Stimulated activated naive CD8-positive, alpha-beta T cell treated with anti-CD3 and anti-CD28 coated beads, Interleukin-15, Interleukin-2, amounts not matched to agents 100 ng/mL and 50 ng/mL, for 24 hours (primary cell): Measurements from ENCODE around the gene AVP.

Source experiments
- H3K27ac Mint-ChIP-seq: one replicate; pipeline ENCODE4 v1.8.0; 2021; ENCODE audit warnings: mild to moderate bottlenecking, mixed read lengths
- H3K27me3 Mint-ChIP-seq: one replicate; pipeline ENCODE4 v1.8.0; 2021; ENCODE audit warnings: mixed read lengths
- H3K36me3 Mint-ChIP-seq: one replicate; pipeline ENCODE4 v1.8.0; 2021; ENCODE audit warnings: low read depth, mixed read lengths
- H3K4me1 Mint-ChIP-seq: one replicate; pipeline ENCODE4 v1.8.0; 2021; ENCODE audit warnings: low read depth, mixed read lengths
- H3K4me3 Mint-ChIP-seq: one replicate; pipeline ENCODE4 v1.8.0; 2021; ENCODE audit warnings: mild to moderate bottlenecking, mixed read lengths
- H3K9me3 Mint-ChIP-seq: one replicate; pipeline ENCODE4 v1.8.0; 2021; ENCODE audit warnings: mixed read lengths

AVP gene

GRCh38 chr20:3102575-3103368 lies 18.2 kb upstream of the AVP start:
- Mint-ChIP-seq H3K36me3 (no peaks in the 10 kb centered on the region), H3K4me1 (peaks cover 17% of the 10 kb centered on the region), H3K9me3 (no peaks in the 10 kb centered on the region), H3K4me3 (peak overlapping the region; percentile 3), H3K27me3 (no peaks in the 10 kb centered on the region), H3K27ac (peak overlapping the region; percentile 3)

- Mint-ChIP-seq H3K9me3 (no peaks in the 10 kb centered on the region), H3K27ac (no peak overlapping the region), H3K36me3 (no peaks in the 10 kb centered on the region), H3K4me1 (peaks cover 17% of the 10 kb centered on the region), H3K27me3 (no peaks in the 10 kb centered on the region), H3K4me3 (no peak overlapping the region)
Observed at GRCh38 chr20:3101737-3102574, 17.4 kb upstream of the AVP start.

GRCh38 chr20:3101251-3101650 lies 16.7 kb upstream of the AVP start:
- Mint-ChIP-seq H3K9me3 (no peaks in the 10 kb centered on the region), H3K27ac (no peak overlapping the region), H3K4me1 (peaks cover 17% of the 10 kb centered on the region)

GRCh38 chr20:3100480-3100879 lies 16.0 kb upstream of the AVP start:
- Mint-ChIP-seq H3K4me1 (peaks cover 17% of the 10 kb centered on the region), H3K36me3 (no peaks in the 10 kb centered on the region), H3K27ac (no peak overlapping the region), H3K9me3 (no peaks in the 10 kb centered on the region), H3K27me3 (no peaks in the 10 kb centered on the region), H3K4me3 (no peak overlapping the region)

More at GRCh38 chr20:3101251-3101650, 16.7 kb upstream of the AVP start:
- Mint-ChIP-seq H3K27me3 (no peaks in the 10 kb centered on the region), H3K4me3 (no peak overlapping the region), H3K36me3 (no peaks in the 10 kb centered on the region)

GRCh38 chr20:3094848-3095629 lies 10.5 kb upstream of the AVP start:
- H3K27ac Mint-ChIP-seq = no peak overlapping the region
- H3K4me3 Mint-ChIP-seq = no peak overlapping the region

GRCh38 chr20:3093861-3094361 lies 9.4 kb upstream of the AVP start:
- peak overlapping the region; percentile 52 for H3K27ac Mint-ChIP-seq
- peak overlapping the region; percentile 20 for H3K4me3 Mint-ChIP-seq

More at GRCh38 chr20:3094848-3095629, 10.5 kb upstream of the AVP start:
- Mint-ChIP-seq H3K36me3 (no peaks in the 10 kb centered on the region), H3K9me3 (no peaks in the 10 kb centered on the region), H3K4me1 (peaks cover 30% of the 10 kb centered on the region), H3K27me3 (peaks cover 8% of the 10 kb centered on the region)

GRCh38 chr20:3092611-3093379 lies 8.3 kb upstream of the AVP start:
- Mint-ChIP-seq H3K36me3 (no peaks in the 10 kb centered on the region), H3K4me1 (peaks cover 30% of the 10 kb centered on the region), H3K27ac (peak overlapping the region; percentile 92), H3K9me3 (no peaks in the 10 kb centered on the region), H3K27me3 (peaks cover 13% of the 10 kb centered on the region), H3K4me3 (peak overlapping the region; percentile 82)

More at GRCh38 chr20:3093861-3094361, 9.4 kb upstream of the AVP start:
- no peaks in the 10 kb centered on the region for H3K36me3 Mint-ChIP-seq
- H3K4me1 Mint-ChIP-seq = peaks cover 30% of the 10 kb centered on the region
- no peaks in the 10 kb centered on the region for H3K9me3 Mint-ChIP-seq
- peaks cover 13% of the 10 kb centered on the region for H3K27me3 Mint-ChIP-seq

GRCh38 chr20:3090565-3090964 lies 6.0 kb upstream of the AVP start:
- Mint-ChIP-seq H3K36me3 (no peaks in the 10 kb centered on the region), H3K27me3 (peaks cover 13% of the 10 kb centered on the region), H3K4me1 (peaks cover 30% of the 10 kb centered on the region), H3K4me3 (no peak overlapping the region), H3K27ac (no peak overlapping the region), H3K9me3 (no peaks in the 10 kb centered on the region)

- H3K9me3 Mint-ChIP-seq = no peaks in the 10 kb centered on the region
- no peaks in the 10 kb centered on the region for H3K36me3 Mint-ChIP-seq
- no peak overlapping the region for H3K27ac Mint-ChIP-seq
- peaks cover 30% of the 10 kb centered on the region for H3K27me3 Mint-ChIP-seq
- H3K4me1 Mint-ChIP-seq = peaks cover 18% of the 10 kb centered on the region
- no peak overlapping the region for H3K4me3 Mint-ChIP-seq
Observed at GRCh38 chr20:3088031-3088430, 3.5 kb upstream of the AVP start.

- peaks cover 5% of the 10 kb centered on the region for H3K4me1 Mint-ChIP-seq
- no peak overlapping the region for H3K27ac Mint-ChIP-seq
- H3K27me3 Mint-ChIP-seq = peaks cover 44% of the 10 kb centered on the region
- no peaks in the 10 kb centered on the region for H3K36me3 Mint-ChIP-seq
- H3K4me3 Mint-ChIP-seq = no peak overlapping the region
- H3K9me3 Mint-ChIP-seq = no peaks in the 10 kb centered on the region
Observed at GRCh38 chr20:3085571-3086072, 1.1 kb upstream of the AVP start.

- H3K27me3 Mint-ChIP-seq = peaks cover 44% of the 10 kb centered on the region
- no peaks in the 10 kb centered on the region for H3K9me3 Mint-ChIP-seq
- H3K27ac Mint-ChIP-seq = no peak overlapping the region
- no peaks in the 10 kb centered on the region for H3K4me1 Mint-ChIP-seq
- H3K4me3 Mint-ChIP-seq = no peak overlapping the region
- H3K36me3 Mint-ChIP-seq = no peaks in the 10 kb centered on the region
Observed at GRCh38 chr20:3084986-3085360, 449 bp upstream of the AVP start.

- Mint-ChIP-seq H3K27ac (no peak overlapping the region), H3K4me1 (no peaks in the 10 kb centered on the region), H3K4me3 (peak overlapping the region; percentile 35), H3K9me3 (no peaks in the 10 kb centered on the region), H3K27me3 (peaks cover 49% of the 10 kb centered on the region), H3K36me3 (no peaks in the 10 kb centered on the region)
Observed at GRCh38 chr20:3082955-3083952, 1.3 kb downstream of the AVP start.
